ENCODE results near the gene C20orf204.

DNA sequence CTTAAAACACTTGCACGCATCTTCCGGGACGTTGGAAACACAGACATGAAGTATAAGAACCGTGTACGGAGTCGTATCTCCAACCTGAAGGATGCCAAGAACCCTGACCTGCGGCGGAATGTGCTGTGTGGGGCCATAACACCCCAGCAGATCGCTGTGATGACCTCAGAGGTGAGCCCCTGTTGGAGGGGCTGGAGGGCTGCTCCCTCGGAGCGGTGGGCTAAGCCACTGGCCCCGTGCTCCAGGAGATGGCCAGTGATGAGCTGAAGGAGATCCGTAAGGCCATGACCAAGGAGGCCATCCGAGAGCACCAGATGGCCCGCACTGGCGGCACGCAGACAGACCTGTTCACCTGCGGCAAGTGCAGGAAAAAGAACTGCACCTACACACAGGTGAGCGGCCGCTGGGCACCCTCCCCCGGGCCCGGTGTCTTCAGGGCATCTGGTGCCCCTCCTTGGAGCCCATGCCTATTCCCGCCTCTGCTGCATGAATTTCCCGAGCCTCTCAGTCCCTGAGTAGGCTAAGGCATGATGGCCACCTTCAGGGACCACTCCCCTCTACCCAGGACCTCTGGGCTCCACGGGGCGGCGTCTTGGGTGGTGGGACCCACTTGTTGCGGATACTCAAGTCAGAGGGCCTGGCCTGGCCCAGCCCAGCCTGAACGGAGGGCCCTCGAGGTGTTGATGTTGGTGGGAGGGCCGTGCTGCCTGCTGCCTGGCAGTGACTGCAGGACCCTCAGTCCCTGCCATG is 34.4 kb downstream of the C20orf204 start:
- TF ChIP-seq POLR2AphosphoS5 (IDR thresholded peaks at IDR 0.05): no peak
- TF ChIP-seq, protein P1, sequence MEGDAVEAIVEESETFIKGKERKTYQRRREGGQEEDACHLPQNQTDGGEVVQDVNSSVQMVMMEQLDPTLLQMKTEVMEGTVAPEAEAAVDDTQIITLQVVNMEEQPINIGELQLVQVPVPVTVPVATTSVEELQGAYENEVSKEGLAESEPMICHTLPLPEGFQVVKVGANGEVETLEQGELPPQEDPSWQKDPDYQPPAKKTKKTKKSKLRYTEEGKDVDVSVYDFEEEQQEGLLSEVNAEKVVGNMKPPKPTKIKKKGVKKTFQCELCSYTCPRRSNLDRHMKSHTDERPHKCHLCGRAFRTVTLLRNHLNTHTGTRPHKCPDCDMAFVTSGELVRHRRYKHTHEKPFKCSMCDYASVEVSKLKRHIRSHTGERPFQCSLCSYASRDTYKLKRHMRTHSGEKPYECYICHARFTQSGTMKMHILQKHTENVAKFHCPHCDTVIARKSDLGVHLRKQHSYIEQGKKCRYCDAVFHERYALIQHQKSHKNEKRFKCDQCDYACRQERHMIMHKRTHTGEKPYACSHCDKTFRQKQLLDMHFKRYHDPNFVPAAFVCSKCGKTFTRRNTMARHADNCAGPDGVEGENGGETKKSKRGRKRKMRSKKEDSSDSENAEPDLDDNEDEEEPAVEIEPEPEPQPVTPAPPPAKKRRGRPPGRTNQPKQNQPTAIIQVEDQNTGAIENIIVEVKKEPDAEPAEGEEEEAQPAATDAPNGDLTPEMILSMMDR (IDR thresholded peaks at IDR 0.05): no peak

Measured in transverse colon (tissue), 4 donors.